Activated naive CD4-positive, alpha-beta T cell treated with anti-CD3 and anti-CD28 coated beads, Interleukin-2, amount 50 U/mL, for 24 hours (primary cell): ENCODE results near the gene MTUS2.
"Not testable (repeated sequence)": the region's sequence is repeated elsewhere in the genome, so short reads cannot be mapped to it uniquely, and the experiment has no call there.

ENCODE experiments used
- H3K27ac Mint-ChIP-seq: one replicate; pipeline ENCODE4 v1.8.0; 2021; ENCODE audit warnings: mild to moderate bottlenecking, mixed read lengths
- H3K27me3 Mint-ChIP-seq: one replicate; pipeline ENCODE4 v1.8.0; 2021; ENCODE audit warnings: mixed read lengths
- H3K36me3 Mint-ChIP-seq: one replicate; pipeline ENCODE4 v1.8.0; 2021; ENCODE audit warnings: mixed read lengths
- H3K4me1 Mint-ChIP-seq: one replicate; pipeline ENCODE4 v1.8.0; 2021; ENCODE audit warnings: mixed read lengths
- H3K4me3 Mint-ChIP-seq: one replicate; pipeline ENCODE4 v1.8.0; 2021; ENCODE audit warnings: mild to moderate bottlenecking, mixed read lengths
- H3K9me3 Mint-ChIP-seq: one replicate; pipeline ENCODE4 v1.8.0; 2021; ENCODE audit warnings: mixed read lengths

The MTUS2 gene

GRCh38 chr13:29202753-29203152, 382.6 kb downstream of the MTUS2 start:
- not testable (repeated sequence) for H3K9me3 Mint-ChIP-seq, H3K4me3 Mint-ChIP-seq, H3K36me3 Mint-ChIP-seq, H3K27ac Mint-ChIP-seq, H3K27me3 Mint-ChIP-seq, H3K4me1 Mint-ChIP-seq

- Mint-ChIP-seq H3K4me3 (no peak overlapping the region), H3K9me3 (peaks cover 12% of the 10 kb centered on the region)
Observed at GRCh38 chr13:29204651-29205050, 384.5 kb downstream of the MTUS2 start.

GRCh38 chr13:29210676-29211075, 390.5 kb downstream of the MTUS2 start:
- Mint-ChIP-seq H3K4me3 (no peak overlapping the region), H3K4me1 (no peaks in the 10 kb centered on the region), H3K27me3 (peaks cover 1% of the 10 kb centered on the region), H3K9me3 (peaks cover 12% of the 10 kb centered on the region), H3K36me3 (peaks cover 1% of the 10 kb centered on the region), H3K27ac (no peak overlapping the region)

More at GRCh38 chr13:29204651-29205050, 384.5 kb downstream of the MTUS2 start:
- Mint-ChIP-seq H3K36me3 (no peaks in the 10 kb centered on the region), H3K4me1 (no peaks in the 10 kb centered on the region), H3K27me3 (peaks cover 1% of the 10 kb centered on the region), H3K27ac (no peak overlapping the region)

GRCh38 chr13:29211162-29211561, 391.0 kb downstream of the MTUS2 start:
- H3K9me3 Mint-ChIP-seq = peaks cover 12% of the 10 kb centered on the region
- H3K4me3 Mint-ChIP-seq = not testable (repeated sequence)

GRCh38 chr13:29222458-29222857, 402.3 kb downstream of the MTUS2 start:
- no peak overlapping the region for H3K27ac Mint-ChIP-seq
- no peaks in the 10 kb centered on the region for H3K36me3 Mint-ChIP-seq
- H3K4me3 Mint-ChIP-seq = no peak overlapping the region
- no peaks in the 10 kb centered on the region for H3K4me1 Mint-ChIP-seq
- peaks cover 2% of the 10 kb centered on the region for H3K27me3 Mint-ChIP-seq
- peaks cover 5% of the 10 kb centered on the region for H3K9me3 Mint-ChIP-seq

More at GRCh38 chr13:29211162-29211561, 391.0 kb downstream of the MTUS2 start:
- not testable (repeated sequence) for H3K4me1 Mint-ChIP-seq, H3K27ac Mint-ChIP-seq, H3K36me3 Mint-ChIP-seq, H3K27me3 Mint-ChIP-seq

- H3K27me3 Mint-ChIP-seq = peaks cover 2% of the 10 kb centered on the region
- no peak overlapping the region for H3K27ac Mint-ChIP-seq
- peaks cover 5% of the 10 kb centered on the region for H3K9me3 Mint-ChIP-seq
- H3K4me1 Mint-ChIP-seq = no peaks in the 10 kb centered on the region
- H3K36me3 Mint-ChIP-seq = no peaks in the 10 kb centered on the region
- no peak overlapping the region for H3K4me3 Mint-ChIP-seq
Observed at GRCh38 chr13:29224206-29224605, 404.1 kb downstream of the MTUS2 start.

- H3K27me3 Mint-ChIP-seq = peaks cover 2% of the 10 kb centered on the region
- H3K9me3 Mint-ChIP-seq = peaks cover 5% of the 10 kb centered on the region
- no peak overlapping the region for H3K4me3 Mint-ChIP-seq
- no peaks in the 10 kb centered on the region for H3K36me3 Mint-ChIP-seq
- no peak overlapping the region for H3K27ac Mint-ChIP-seq
- H3K4me1 Mint-ChIP-seq = no peaks in the 10 kb centered on the region
Observed at GRCh38 chr13:29227576-29227975, 407.4 kb downstream of the MTUS2 start.

- Mint-ChIP-seq H3K4me1 (no peaks in the 10 kb centered on the region), H3K4me3 (no peak overlapping the region), H3K36me3 (no peaks in the 10 kb centered on the region), H3K27me3 (no peaks in the 10 kb centered on the region), H3K9me3 (no peaks in the 10 kb centered on the region), H3K27ac (no peak overlapping the region)
Observed at GRCh38 chr13:29230299-29230845, 410.2 kb downstream of the MTUS2 start.

GRCh38 chr13:29239653-29240525, 419.8 kb downstream of the MTUS2 start:
- Mint-ChIP-seq H3K36me3 (no peaks in the 10 kb centered on the region), H3K27ac (no peak overlapping the region), H3K4me1 (no peaks in the 10 kb centered on the region), H3K4me3 (no peak overlapping the region), H3K9me3 (peaks cover 5% of the 10 kb centered on the region), H3K27me3 (peaks cover 8% of the 10 kb centered on the region)

- H3K27me3 Mint-ChIP-seq = peaks cover 8% of the 10 kb centered on the region
- H3K36me3 Mint-ChIP-seq = no peaks in the 10 kb centered on the region
- no peaks in the 10 kb centered on the region for H3K4me1 Mint-ChIP-seq
- H3K9me3 Mint-ChIP-seq = no peaks in the 10 kb centered on the region
- no peak overlapping the region for H3K4me3 Mint-ChIP-seq
- H3K27ac Mint-ChIP-seq = no peak overlapping the region
Observed at GRCh38 chr13:29254626-29255370, 434.7 kb downstream of the MTUS2 start.

- no peaks in the 10 kb centered on the region for H3K36me3 Mint-ChIP-seq
- peaks cover 8% of the 10 kb centered on the region for H3K27me3 Mint-ChIP-seq
- H3K4me3 Mint-ChIP-seq = no peak overlapping the region
- no peaks in the 10 kb centered on the region for H3K4me1 Mint-ChIP-seq
- H3K27ac Mint-ChIP-seq = no peak overlapping the region
- no peaks in the 10 kb centered on the region for H3K9me3 Mint-ChIP-seq
Observed at GRCh38 chr13:29255567-29255966, 435.4 kb downstream of the MTUS2 start.

- peaks cover 3% of the 10 kb centered on the region for H3K27me3 Mint-ChIP-seq
- no peak overlapping the region for H3K4me3 Mint-ChIP-seq
- H3K27ac Mint-ChIP-seq = no peak overlapping the region
- H3K36me3 Mint-ChIP-seq = no peaks in the 10 kb centered on the region
- H3K4me1 Mint-ChIP-seq = no peaks in the 10 kb centered on the region
- H3K9me3 Mint-ChIP-seq = peaks cover 6% of the 10 kb centered on the region
Observed at GRCh38 chr13:29260684-29261083, 440.5 kb downstream of the MTUS2 start.

GRCh38 chr13:29266261-29266660, 446.1 kb downstream of the MTUS2 start:
- H3K4me3 Mint-ChIP-seq = no peak overlapping the region
- H3K27ac Mint-ChIP-seq = no peak overlapping the region
- H3K4me1 Mint-ChIP-seq = no peaks in the 10 kb centered on the region
- peaks cover 2% of the 10 kb centered on the region for H3K36me3 Mint-ChIP-seq
- peaks cover 2% of the 10 kb centered on the region for H3K27me3 Mint-ChIP-seq
- H3K9me3 Mint-ChIP-seq = peaks cover 6% of the 10 kb centered on the region

GRCh38 chr13:29266756-29267733, 446.9 kb downstream of the MTUS2 start:
- no peak overlapping the region for H3K4me3 Mint-ChIP-seq
- H3K36me3 Mint-ChIP-seq = peaks cover 2% of the 10 kb centered on the region

More at GRCh38 chr13:29266756-29267733, 446.9 kb downstream of the MTUS2 start:
- Mint-ChIP-seq H3K27me3 (peaks cover 2% of the 10 kb centered on the region), H3K4me1 (no peaks in the 10 kb centered on the region), H3K9me3 (peaks cover 6% of the 10 kb centered on the region), H3K27ac (peak overlapping the region; percentile 9)
